H1 (cell line): ENCODE data around the gene LRP1-AS. TPM values are rescaled to one million over a fixed set of nuclear protein-coding genes. Genes with fewer than 3 reads are reported as not detected.

Experiments used
- CTCF ChIA-PET: fragments of 300-600 bp; sonication (Branson Sonifier 250); formaldehyde crosslinking; loops from one replicate; lab custom pipeline; 2021; ENCODE audit not compliant: partially characterized antibody; lab: Charles Lee
- POLR2A ChIA-PET: fragments of 300-600 bp; sonication (Branson Sonifier 250); formaldehyde crosslinking; loops from one replicate; lab custom pipeline; 2021; ENCODE audit warnings: inconsistent platforms; ENCODE audit not compliant: partially characterized antibody; lab: Charles Lee
- DNase-seq, 2 experiments: peaks; one replicate each; pipeline versions ENCODE4 v3.0.0 to v3.0.0-alpha.2; 2010 to 2022; ENCODE audit warnings: low spot score in 2 of 2, low read depth in 1 of 2, mixed read lengths in 1 of 2
- FAIRE-seq: peaks from 2 replicates; lab custom pipeline; 2011; peaks lifted over from hg19 to GRCh38; lab: Jason Lieb, UNC
- H2AFZ ChIP-seq: 2 replicates; pipeline ENCODE4 v1.8.1; 2012; ENCODE audit warnings: low read length, inconsistent platforms
- H2AK5ac ChIP-seq: 2 replicates; pipeline ENCODE4 v1.6.1; 2013; ENCODE audit warnings: low read depth, low read length
- H2BK120ac ChIP-seq: replicated peaks from 2 replicates; pipeline ENCODE3; 2013; ENCODE audit warnings: low read depth, low read length, inconsistent platforms
- H2BK12ac ChIP-seq: 2 replicates; pipeline ENCODE4 v1.6.1; 2013; ENCODE audit warnings: low read depth, low read length
- H2BK15ac ChIP-seq: 2 replicates; pipeline ENCODE4 v1.6.1; 2013; ENCODE audit warnings: low read length
- H2BK20ac ChIP-seq: 2 replicates; pipeline ENCODE4 v1.6.1; 2013; ENCODE audit warnings: low read length
- H2BK5ac ChIP-seq: 2 replicates; pipeline ENCODE4 v1.6.1; 2013; ENCODE audit warnings: low read depth, low read length
- H3K14ac ChIP-seq: 2 replicates; pipeline ENCODE4 v1.6.1; 2013; ENCODE audit warnings: inconsistent platforms; ENCODE audit not compliant: insufficient read length
- H3K18ac ChIP-seq: 2 replicates; pipeline ENCODE4 v1.6.1; 2013; ENCODE audit warnings: low read length; ENCODE audit errors: extremely low read depth
- H3K23ac ChIP-seq: 2 replicates; pipeline ENCODE4 v1.6.1; 2013; ENCODE audit warnings: inconsistent platforms; ENCODE audit not compliant: insufficient read length
- H3K23me2 ChIP-seq: 2 replicates; pipeline ENCODE4 v1.6.1; 2013; ENCODE audit warnings: low read depth, low read length
- H3K27ac ChIP-seq: 2 replicates; pipeline ENCODE4 v1.6.1; 2011; ENCODE audit warnings: low read depth, low read length, inconsistent platforms
- H3K27me3 ChIP-seq, 4 experiments: replicated peaks in 1 of 4; 1 replicate in 1 of 4; 2 replicates in 3 of 4; pipeline versions ENCODE4 v1.6.1 to v1.8.1; 2011 to 2013; ENCODE audit warnings: low read length in 3 of 4, mild to moderate bottlenecking in 3 of 4, inconsistent platforms in 2 of 4, mixed read lengths in 2 of 4, moderate library complexity in 1 of 4; ENCODE audit not compliant: control insufficient read depth in 3 of 4, insufficient read depth in 3 of 4; ENCODE audit errors: extremely low read depth in 1 of 4
- H3K36me3 ChIP-seq, 4 experiments: 2 replicates each; pipeline versions ENCODE4 v1.6.1 to v1.8.1; 2011 to 2013; ENCODE audit warnings: mild to moderate bottlenecking in 4 of 4, low read length in 3 of 4, moderate library complexity in 2 of 4, control low read depth in 1 of 4, inconsistent platforms in 1 of 4; ENCODE audit not compliant: insufficient read depth in 4 of 4, control insufficient read depth in 2 of 4
- H3K4ac ChIP-seq: replicated peaks from 2 replicates; pipeline ENCODE3; 2013; ENCODE audit warnings: low read length, low read depth, mixed read lengths, inconsistent platforms; ENCODE audit not compliant: insufficient read length
- H3K4me1 ChIP-seq, 4 experiments: replicated peaks in 1 of 4; 1 replicate in 1 of 4; 2 replicates in 3 of 4; pipeline versions ENCODE4 v1.6.1 to v1.8.1; 2011 to 2013; ENCODE audit warnings: low read length in 3 of 4, inconsistent platforms in 2 of 4, mixed read lengths in 1 of 4; ENCODE audit not compliant: insufficient read depth in 4 of 4, control insufficient read depth in 3 of 4
- H3K4me2 ChIP-seq, 2 experiments: 2 replicates each; pipeline versions ENCODE4 v1.6.1 to v1.8.1; 2011 to 2013; ENCODE audit warnings: low read depth in 2 of 2, low read length in 2 of 2, control low read depth in 1 of 2, inconsistent platforms in 1 of 2, mild to moderate bottlenecking in 1 of 2; ENCODE audit not compliant: insufficient read depth in 1 of 2
- H3K4me3 ChIP-seq, 4 experiments: fragments of 200-600, 300-600 bp in 1 of 4; sonication (generic), shearing (Covaris generic), sonication (Bioruptor Twin) in 1 of 4; 2 replicates each; pipeline versions ENCODE4 v1.5.1 to v1.8.1; 2011 to 2016; ENCODE audit warnings: low read length in 4 of 4, low read depth in 3 of 4, control low read depth in 2 of 4, inconsistent platforms in 2 of 4, mild to moderate bottlenecking in 2 of 4, mixed read lengths in 1 of 4, moderate library complexity in 1 of 4; ENCODE audit not compliant: insufficient read depth in 2 of 4; ENCODE audit errors: extremely low read depth in 1 of 4
- H3K56ac ChIP-seq: replicated peaks from 2 replicates; pipeline ENCODE3; 2013; ENCODE audit warnings: low read depth, mild to moderate bottlenecking, mixed read lengths, low read length, inconsistent platforms; ENCODE audit not compliant: insufficient read length
- H3K79me1 ChIP-seq: 2 replicates; pipeline ENCODE4 v1.6.1; 2013; ENCODE audit warnings: low read depth, low read length, control low read depth
- H3K79me2 ChIP-seq, 2 experiments: 2 replicates each; pipeline versions ENCODE4 v1.6.1 to v1.8.1; 2012 to 2013; ENCODE audit warnings: low read length in 2 of 2, mild to moderate bottlenecking in 2 of 2, inconsistent platforms in 1 of 2; ENCODE audit not compliant: insufficient read depth in 2 of 2, control insufficient read depth in 1 of 2
- H3K9ac ChIP-seq, 4 experiments: replicated peaks in 1 of 4; 1 replicate in 1 of 4; 2 replicates in 3 of 4; pipeline versions ENCODE4 v1.6.1 to v1.8.1; 2011 to 2013; ENCODE audit warnings: low read depth in 3 of 4, low read length in 3 of 4, control low read depth in 2 of 4, mild to moderate bottlenecking in 2 of 4, moderate library complexity in 2 of 4, inconsistent platforms in 1 of 4; ENCODE audit errors: extremely low read depth in 1 of 4
- H3K9me3 ChIP-seq, 2 experiments: 2 replicates each; pipeline versions ENCODE4 v1.6.1 to v1.8.1; 2012 to 2013; ENCODE audit warnings: mild to moderate bottlenecking in 2 of 2, moderate library complexity in 2 of 2, control low read depth in 1 of 2, inconsistent platforms in 1 of 2, low read depth in 1 of 2, low read length in 1 of 2, mixed read lengths in 1 of 2; ENCODE audit not compliant: insufficient read depth in 2 of 2
- H4K20me1 ChIP-seq, 2 experiments: replicated peaks in 1 of 2; 2 replicates each; pipeline versions ENCODE3 to v1.8.1; 2011 to 2013; ENCODE audit warnings: inconsistent platforms in 2 of 2, low read length in 2 of 2, mild to moderate bottlenecking in 1 of 2; ENCODE audit not compliant: insufficient read depth in 2 of 2, control insufficient read depth in 1 of 2
- H4K5ac ChIP-seq: 2 replicates; pipeline ENCODE4 v1.6.1; 2013; ENCODE audit warnings: low read length, low read depth, mixed read lengths, inconsistent platforms; ENCODE audit not compliant: insufficient read length
- H4K8ac ChIP-seq: 2 replicates; pipeline ENCODE4 v1.8.0; 2013; ENCODE audit warnings: mild to moderate bottlenecking, moderate library complexity, low read length, inconsistent platforms; ENCODE audit not compliant: insufficient read depth; ENCODE audit errors: extremely low read depth
- H4K91ac ChIP-seq: replicated peaks from 2 replicates; pipeline ENCODE3; 2013; ENCODE audit warnings: low read length, mixed read lengths, inconsistent platforms; ENCODE audit not compliant: insufficient read length
- CTCF ChIP-seq, 3 experiments: IDR thresholded peaks; 1 replicate in 2 of 3; 2 replicates in 1 of 3; pipeline versions ENCODE4 v1.5.1 to v1.6.1; 2011; ENCODE audit warnings: low read length in 3 of 3, mild to moderate bottlenecking in 3 of 3, inconsistent platforms in 2 of 3, low read depth in 1 of 3, moderate library complexity in 1 of 3; ENCODE audit not compliant: insufficient read depth in 1 of 3; ENCODE audit errors: control extremely low read depth in 1 of 3
- EP300 ChIP-seq, 2 experiments: IDR thresholded peaks; 1 replicate in 1 of 2; 2 replicates in 1 of 2; pipeline ENCODE4 v1.6.1; 2011 to 2012; ENCODE audit warnings: low read depth in 2 of 2, low read length in 2 of 2, mild to moderate bottlenecking in 2 of 2, borderline replicate concordance in 1 of 2, inconsistent platforms in 1 of 2, moderate library complexity in 1 of 2
- KDM5A ChIP-seq: fragments of 200-600 bp; IDR thresholded peaks from 2 replicates; pipeline ENCODE4 v1.7.1; 2012; ENCODE audit warnings: mild to moderate bottlenecking, low read length, inconsistent platforms, mixed read lengths
- SAP30 ChIP-seq: fragments of 300-600 bp; sonication (generic); IDR thresholded peaks from 2 replicates; pipeline ENCODE4 v1.7.1; 2012; ENCODE audit warnings: low read length, moderate library complexity, mild to moderate bottlenecking, inconsistent platforms; ENCODE audit not compliant: insufficient read depth, insufficient replicate concordance
- WGBS, 2 experiments: shearing (Covaris generic) in 1 of 2; methylation state at CpG; one replicate each; pipeline versions ENCODE4 v1.1.6 to v1.1.7; 2013 to 2015; ENCODE audit warnings: low lambda C conversion rate in 2 of 2, mixed read lengths in 2 of 2, inconsistent platforms in 1 of 2, low coverage in 1 of 2, missing lambda C conversion rate in 1 of 2; ENCODE audit not compliant: insufficient replicate concordance in 2 of 2, insufficient coverage in 1 of 2, insufficient read length in 1 of 2; ENCODE audit errors: extremely low coverage in 1 of 2, missing lambda C conversion rate in 1 of 2; 5-methylcytosine and 5-hydroxymethylcytosine counted together
- polyA plus RNA-seq, 7 experiments: library from polyadenylated mRNA; depleted of rRNA in 3 of 7; stranded (reverse) in 5 of 7; unstranded in 2 of 7; fragments of >200 nt in 5 of 7; fragments of 200-250 nt in 2 of 7; gene quantifications; 1 replicate in 5 of 7; 2 replicates in 1 of 7; 4 replicates in 1 of 7; pipeline versions ENCODE4 v1.2.1 to v1.2.3, GENCODE V29; 2011 to 2013; ENCODE audit warnings: missing spikeins in 2 of 7, mixed read lengths in 2 of 7
- total RNA-seq: library from RNA; stranded (reverse); fragmentation: NEBNext Ultra II Directional; extraction: Animal tissue kit (Norgen Biotek cat#: 25700); gene quantifications from 2 replicates; pipeline ENCODE4 v1.2.1, GENCODE V29; 2021

The LRP1-AS gene
- total and polyA plus RNA-seq, 2 of the 8 experiments (the other 6 are each of a cell fraction or from before 2014, with no cell fraction given), result not detected

DNA sequence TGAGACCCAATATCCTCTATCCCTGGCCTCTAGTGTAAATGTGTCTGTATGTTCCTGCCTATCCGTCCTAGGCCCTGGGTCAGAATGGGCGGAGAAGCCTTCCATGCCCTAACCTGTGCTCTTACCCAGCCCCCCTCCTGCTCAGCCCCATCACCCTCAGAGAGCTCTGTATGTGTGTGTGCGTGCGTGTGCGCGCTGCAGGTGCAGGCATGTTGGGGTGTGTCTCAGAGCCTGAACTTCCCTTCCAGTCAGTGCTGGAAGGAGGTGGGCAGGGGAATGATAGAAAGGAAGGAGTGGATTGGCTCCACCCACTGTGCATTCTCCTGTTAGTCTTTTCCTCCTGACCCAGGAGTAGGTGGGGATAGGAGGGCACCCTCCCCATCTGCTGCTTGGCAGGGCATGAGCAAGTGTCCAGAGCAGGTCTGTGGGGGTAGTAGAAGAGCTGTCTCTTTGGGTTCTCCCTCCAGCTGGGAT, 51.3 kb downstream of the LRP1-AS start:
- peaks cover 0 to 2% of the 10 kb centered on the region in 2 experiments; a peak in 1 of 4 replicates for H3K79me2 ChIP-seq
- DNase-seq (no peak), FAIRE-seq (no peak)
- no peak overlapping the region for H4K8ac ChIP-seq
- no peak overlapping the region for H4K5ac ChIP-seq
- no peak overlapping the region for H3K23ac ChIP-seq
- H3K9ac ChIP-seq, result no peak overlapping the region
- peak overlapping the region; percentile 55; the same call in 1 of the 2 replicates for H2BK15ac ChIP-seq
- no peak overlapping the region for H2AK5ac ChIP-seq
- no peak overlapping the region for H2BK20ac ChIP-seq
- H2BK5ac ChIP-seq, result peak overlapping the region; percentile 86
- CTCF ChIA-PET, result interaction anchor here (0.8 to 14.0 kb wide), 10 partner anchors 10 to 95 kb away, joined by 3 to 325 read pairs (median 5); partner anchors contain the start of gene STAT6
- H3K4ac ChIP-seq, result no peak overlapping the region
- H3K27ac ChIP-seq, result no peak overlapping the region
- POLR2A ChIA-PET, result interaction anchor here (0.6 to 16.5 kb wide), 8 partner anchors 7 to 414 kb away, joined by 3 to 352 read pairs (median 8); partner anchors contain the start of genes LRP1, NAB2, NEMP1 and SHMT2
- H3K4me2 ChIP-seq, result no peak overlapping the region
- no peak overlapping the region for H2AFZ ChIP-seq
- H3K23me2 ChIP-seq, result no peaks in the 10 kb centered on the region
- H4K20me1 ChIP-seq, result peaks cover 4% of the 10 kb centered on the region in 2 experiments
- H3K4me1 ChIP-seq, result peaks cover 0 to 21% (median 15%) of the 10 kb centered on the region in 4 experiments; a peak in 6 of 7 replicates
- H3K9me3 ChIP-seq, result no peaks in the 10 kb centered on the region
- H3K27me3 ChIP-seq, result no peaks in the 10 kb centered on the region
- H3K4me3 ChIP-seq, result no peak overlapping the region
- WGBS, 2 experiments, result 97% methylated on average over 6 of the region's 6 CpGs; no CpG with 5 or more reads in 1 of the 2 experiments
- no peak overlapping the region for H2BK120ac ChIP-seq
- peaks cover 9 to 32% (median 17%) of the 10 kb centered on the region in 4 experiments for H3K36me3 ChIP-seq
- no peak overlapping the region for H3K56ac ChIP-seq
- TF ChIP-seq KDM5A (no peak), SAP30 (no peak), CTCF (IDR thresholded peaks at IDR 0.05; ENCODE audit: control extremely low read depth in 1 of 3, insufficient read depth in 1 of 3, low read depth in 1 of 3, low read length in 3 of 3) (no peak), EP300 (IDR thresholded peaks at IDR 0.05; ENCODE audit: borderline replicate concordance in 1 of 2, low read depth in 2 of 2, low read length in 2 of 2) (no peak)
- H3K79me1 ChIP-seq, result no peaks in the 10 kb centered on the region; the same call in 1 of the 2 replicates
- no peak overlapping the region for H3K14ac ChIP-seq
- no peak overlapping the region for H3K18ac ChIP-seq
- H4K91ac ChIP-seq, result no peak overlapping the region
- no peak overlapping the region for H2BK12ac ChIP-seq
